ENCODE data around the gene FBXO46. TPM values are rescaled to one million over a fixed set of nuclear protein-coding genes. Genes with fewer than 3 reads are reported as not detected.

The FBXO46 gene
- total and polyA plus RNA-seq, 2 donors (not counting 3 experiments of a cell fraction or from before 2014, with no cell fraction given) = 7.7 to 21.2 TPM

DNA sequence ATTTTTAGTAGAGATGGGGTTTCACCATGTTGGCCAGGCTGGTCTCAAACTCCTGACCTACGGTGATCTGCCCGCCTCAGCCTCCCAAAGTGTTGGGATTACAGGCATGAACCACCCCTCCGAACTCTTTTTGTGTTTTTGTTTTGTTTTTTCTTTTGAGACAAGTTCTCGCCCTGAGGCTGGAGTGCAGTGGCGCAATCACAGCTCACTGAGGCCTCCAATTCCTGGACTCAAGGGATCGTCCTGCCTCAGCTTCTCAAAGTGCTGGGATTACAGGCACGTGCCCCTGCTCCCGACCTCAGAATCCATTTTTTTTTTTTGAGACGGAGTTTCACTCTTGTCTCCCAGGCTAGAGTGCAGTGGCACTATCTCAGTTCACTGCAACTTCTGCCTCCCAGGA, 27.0 kb upstream of the FBXO46 start:
- no peak for FAIRE-seq
- DNase-seq (ENCODE audit: low read depth, low spot score) = no peak
- dilution Hi-C loops (cut with MboI; ENCODE audit: extremely low pct_ligation_motif_present, low sequenced_read_pairs) (no loop called here), intact Hi-C loops (cut with micrococcal nuclease) (no loop called here)
- ChIA-PET POLR2A (interaction anchor here (0.8 kb wide), 1 partner anchor 12 kb away, joined by 3 read pairs; the partner anchor contains the start of gene SIX5), CTCF (interaction anchor here (1.0 to 2.0 kb wide), 3 partner anchors 10 to 51 kb away, joined by 3 to 10 read pairs (median 3); no protein-coding TSS in a partner anchor)
- H3K9me3 ChIP-seq (replicated peaks; ENCODE audit: control insufficient read depth, insufficient read depth, low read length) = no peaks in the 10 kb centered on the region
- H4K20me1 ChIP-seq (replicated peaks; ENCODE audit: control insufficient read depth, extremely low read depth, insufficient read depth, low read length) = no peaks in the 10 kb centered on the region
- no TSS peak for BruUV-seq (replicated peaks)
- H3K4me1 ChIP-seq (ENCODE audit: control insufficient read depth, extremely low read depth, insufficient read depth, low read length) = no peaks in the 10 kb centered on the region
- H3K27ac ChIP-seq (ENCODE audit: insufficient read depth, low read depth, low read length) = no peak overlapping the region
- no peaks in the 10 kb centered on the region for H3K79me2 ChIP-seq (ENCODE audit: control insufficient read depth, insufficient read depth, low read length)
- no peak overlapping the region for H3K4me3 ChIP-seq (replicated peaks in 1 of 3; ENCODE audit: insufficient read depth in 1 of 3, low read depth in 1 of 3, low read length in 3 of 3)
- no peaks in the 10 kb centered on the region for H3K36me3 ChIP-seq (ENCODE audit: control insufficient read depth in 2 of 2, extremely low read depth in 1 of 2, insufficient read depth in 2 of 2, low read length in 2 of 2)
- TF ChIP-seq MYC (IDR thresholded peaks at IDR 0.05; ENCODE audit: low read depth, low read length) = no peak
- TF ChIP-seq, protein P1, sequence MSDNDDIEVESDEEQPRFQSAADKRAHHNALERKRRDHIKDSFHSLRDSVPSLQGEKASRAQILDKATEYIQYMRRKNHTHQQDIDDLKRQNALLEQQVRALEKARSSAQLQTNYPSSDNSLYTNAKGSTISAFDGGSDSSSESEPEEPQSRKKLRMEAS (IDR thresholded peaks at IDR 0.05; ENCODE audit: insufficient read depth, insufficient read length) = no peak
- no peak overlapping the region for H2AFZ ChIP-seq (ENCODE audit: low read depth, low read length)
- H3K27me3 ChIP-seq (ENCODE audit: control insufficient read depth in 2 of 2, insufficient read depth in 2 of 2, low read length in 2 of 2) = no peaks in the 10 kb centered on the region
- no peak overlapping the region for H3K4me2 ChIP-seq (ENCODE audit: insufficient read depth, low read length)
- no peaks in the 10 kb centered on the region for H3K9me1 ChIP-seq (replicated peaks; ENCODE audit: control insufficient read depth, extremely low read depth, insufficient read depth, low read length)
- no peak overlapping the region for H3K9ac ChIP-seq (replicated peaks; ENCODE audit: extremely low read depth, insufficient read depth, low read length)

DNA sequence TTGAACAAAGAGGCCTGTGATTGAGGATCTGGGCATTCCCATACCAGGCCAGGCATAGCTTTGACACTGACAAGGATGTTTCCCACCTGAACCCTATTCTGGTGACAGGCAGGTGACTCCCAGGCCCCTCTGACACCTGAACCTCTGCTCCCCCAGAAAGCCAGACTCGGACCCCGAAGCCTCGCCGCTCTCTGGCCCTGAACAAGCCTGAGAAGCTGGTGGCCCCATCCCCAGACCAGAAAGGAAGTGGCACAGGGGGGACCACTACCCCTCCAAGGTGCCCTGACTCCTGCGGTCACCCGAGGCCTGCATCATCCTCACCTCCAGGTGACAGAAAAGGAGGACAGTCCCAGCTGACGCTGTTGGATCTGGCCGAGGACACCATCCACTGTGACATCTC, 23.6 kb upstream of the FBXO46 start:
- no peak overlapping the region for H3K9ac ChIP-seq (replicated peaks; ENCODE audit: extremely low read depth, insufficient read depth, low read length)
- POLR2A ChIA-PET = no interaction called here
- dilution Hi-C loops (cut with MboI; ENCODE audit: extremely low pct_ligation_motif_present, low sequenced_read_pairs) = no loop called here
- no peaks in the 10 kb centered on the region for H3K9me3 ChIP-seq (replicated peaks; ENCODE audit: control insufficient read depth, insufficient read depth, low read length)
- FAIRE-seq (no peak), DNase-seq (ENCODE audit: low read depth, low spot score) (no peak)
- no peak overlapping the region for H2AFZ ChIP-seq (ENCODE audit: low read depth, low read length)
- no peaks in the 10 kb centered on the region for H3K36me3 ChIP-seq (ENCODE audit: control insufficient read depth in 2 of 2, extremely low read depth in 1 of 2, insufficient read depth in 2 of 2, low read length in 2 of 2)
- no peak overlapping the region for H3K4me2 ChIP-seq (ENCODE audit: insufficient read depth, low read length)
- no peaks in the 10 kb centered on the region for H3K4me1 ChIP-seq (ENCODE audit: control insufficient read depth, extremely low read depth, insufficient read depth, low read length)
- no TSS peak for BruUV-seq (replicated peaks)
- TF ChIP-seq FOS (IDR thresholded peaks at IDR 0.05; ENCODE audit: borderline replicate concordance, insufficient read depth, low read length) (no peak), GATA2 (IDR thresholded peaks at IDR 0.05; ENCODE audit: insufficient read depth, insufficient read length, low read depth, low read length) (no peak), MYC (IDR thresholded peaks at IDR 0.05; ENCODE audit: low read depth, low read length) (no peak), POLR2A (IDR thresholded peaks at IDR 0.05; ENCODE audit: low read depth, low read length) (no peak), POLR2AphosphoS5 (IDR thresholded peaks at IDR 0.05; ENCODE audit: insufficient read depth, low read depth, low read length) (no peak), JUN (IDR thresholded peaks at IDR 0.05; ENCODE audit: borderline replicate concordance, insufficient read depth, insufficient read length, low read depth) (no peak), EZH2 (IDR thresholded peaks at IDR 0.05; ENCODE audit: borderline replicate concordance, low read depth, low read length, severe bottlenecking) (no peak)
- TF ChIP-seq, protein P2, sequence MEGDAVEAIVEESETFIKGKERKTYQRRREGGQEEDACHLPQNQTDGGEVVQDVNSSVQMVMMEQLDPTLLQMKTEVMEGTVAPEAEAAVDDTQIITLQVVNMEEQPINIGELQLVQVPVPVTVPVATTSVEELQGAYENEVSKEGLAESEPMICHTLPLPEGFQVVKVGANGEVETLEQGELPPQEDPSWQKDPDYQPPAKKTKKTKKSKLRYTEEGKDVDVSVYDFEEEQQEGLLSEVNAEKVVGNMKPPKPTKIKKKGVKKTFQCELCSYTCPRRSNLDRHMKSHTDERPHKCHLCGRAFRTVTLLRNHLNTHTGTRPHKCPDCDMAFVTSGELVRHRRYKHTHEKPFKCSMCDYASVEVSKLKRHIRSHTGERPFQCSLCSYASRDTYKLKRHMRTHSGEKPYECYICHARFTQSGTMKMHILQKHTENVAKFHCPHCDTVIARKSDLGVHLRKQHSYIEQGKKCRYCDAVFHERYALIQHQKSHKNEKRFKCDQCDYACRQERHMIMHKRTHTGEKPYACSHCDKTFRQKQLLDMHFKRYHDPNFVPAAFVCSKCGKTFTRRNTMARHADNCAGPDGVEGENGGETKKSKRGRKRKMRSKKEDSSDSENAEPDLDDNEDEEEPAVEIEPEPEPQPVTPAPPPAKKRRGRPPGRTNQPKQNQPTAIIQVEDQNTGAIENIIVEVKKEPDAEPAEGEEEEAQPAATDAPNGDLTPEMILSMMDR (IDR thresholded peaks at IDR 0.05; ENCODE audit: extremely low read depth in 1 of 2, insufficient read depth in 1 of 2, low read depth in 1 of 2, low read length in 2 of 2) = no peak
- TF ChIP-seq, protein P1 (IDR thresholded peaks at IDR 0.05; ENCODE audit: insufficient read depth, insufficient read length) = no peak
- H3K27ac ChIP-seq (ENCODE audit: insufficient read depth, low read depth, low read length) = no peak overlapping the region
- CTCF ChIA-PET = interaction anchor here (1.8 kb wide), 1 partner anchor 11 kb away, joined by 8 read pairs; no protein-coding TSS in a partner anchor
- no peaks in the 10 kb centered on the region for H4K20me1 ChIP-seq (replicated peaks; ENCODE audit: control insufficient read depth, extremely low read depth, insufficient read depth, low read length)
- no peaks in the 10 kb centered on the region for H3K79me2 ChIP-seq (ENCODE audit: control insufficient read depth, insufficient read depth, low read length)
- H3K27me3 ChIP-seq (ENCODE audit: control insufficient read depth in 2 of 2, insufficient read depth in 2 of 2, low read length in 2 of 2) = no peaks in the 10 kb centered on the region
- intact Hi-C loops (cut with micrococcal nuclease) = no loop called here
- no peaks in the 10 kb centered on the region for H3K9me1 ChIP-seq (replicated peaks; ENCODE audit: control insufficient read depth, extremely low read depth, insufficient read depth, low read length)
- no peak overlapping the region for H3K4me3 ChIP-seq (replicated peaks in 1 of 3; ENCODE audit: insufficient read depth in 1 of 3, low read depth in 1 of 3, low read length in 3 of 3)

Data from endothelial cell of umbilical vein (primary cell).